ENCODE data around the gene CAPSL.
A peak's percentile ranks its signal among the peaks of the same experiment; 100 is the strongest.

DNA sequence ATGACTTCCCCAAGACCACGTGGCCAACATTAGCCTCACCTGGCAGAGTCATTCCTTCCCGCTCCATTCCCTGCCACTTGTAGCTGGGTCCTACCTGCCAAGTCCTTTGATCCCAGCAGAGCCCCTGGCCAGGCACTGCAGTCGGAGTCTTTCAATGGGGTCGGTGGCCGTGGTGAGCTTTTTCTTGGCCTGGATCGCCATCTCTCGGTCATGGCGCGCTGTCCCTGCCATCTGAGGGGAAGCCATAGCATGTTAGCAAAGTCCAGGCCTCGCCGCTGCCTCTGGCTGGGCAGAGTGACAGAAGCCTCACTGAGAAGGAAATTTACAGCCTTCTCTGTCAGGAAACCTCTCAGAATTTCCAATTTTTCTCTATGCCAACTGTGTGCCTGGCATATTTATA, 17.5 kb downstream of the CAPSL start:
- TF ChIP-seq, protein P1, sequence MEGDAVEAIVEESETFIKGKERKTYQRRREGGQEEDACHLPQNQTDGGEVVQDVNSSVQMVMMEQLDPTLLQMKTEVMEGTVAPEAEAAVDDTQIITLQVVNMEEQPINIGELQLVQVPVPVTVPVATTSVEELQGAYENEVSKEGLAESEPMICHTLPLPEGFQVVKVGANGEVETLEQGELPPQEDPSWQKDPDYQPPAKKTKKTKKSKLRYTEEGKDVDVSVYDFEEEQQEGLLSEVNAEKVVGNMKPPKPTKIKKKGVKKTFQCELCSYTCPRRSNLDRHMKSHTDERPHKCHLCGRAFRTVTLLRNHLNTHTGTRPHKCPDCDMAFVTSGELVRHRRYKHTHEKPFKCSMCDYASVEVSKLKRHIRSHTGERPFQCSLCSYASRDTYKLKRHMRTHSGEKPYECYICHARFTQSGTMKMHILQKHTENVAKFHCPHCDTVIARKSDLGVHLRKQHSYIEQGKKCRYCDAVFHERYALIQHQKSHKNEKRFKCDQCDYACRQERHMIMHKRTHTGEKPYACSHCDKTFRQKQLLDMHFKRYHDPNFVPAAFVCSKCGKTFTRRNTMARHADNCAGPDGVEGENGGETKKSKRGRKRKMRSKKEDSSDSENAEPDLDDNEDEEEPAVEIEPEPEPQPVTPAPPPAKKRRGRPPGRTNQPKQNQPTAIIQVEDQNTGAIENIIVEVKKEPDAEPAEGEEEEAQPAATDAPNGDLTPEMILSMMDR (IDR thresholded peaks at IDR 0.05; ENCODE audit: extremely low read depth in 1 of 2, insufficient read depth in 1 of 2, low read depth in 1 of 2, low read length in 2 of 2) = peak; percentile 8 to 25
- no peak for TF ChIP-seq POLR2A (IDR thresholded peaks at IDR 0.05; ENCODE audit: low read depth, low read length)
- TF ChIP-seq MYC (IDR thresholded peaks at IDR 0.05; ENCODE audit: low read depth, low read length) = no peak
- TF ChIP-seq, protein P2, sequence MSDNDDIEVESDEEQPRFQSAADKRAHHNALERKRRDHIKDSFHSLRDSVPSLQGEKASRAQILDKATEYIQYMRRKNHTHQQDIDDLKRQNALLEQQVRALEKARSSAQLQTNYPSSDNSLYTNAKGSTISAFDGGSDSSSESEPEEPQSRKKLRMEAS (IDR thresholded peaks at IDR 0.05; ENCODE audit: insufficient read depth, insufficient read length) = no peak

Measured in endothelial cell of umbilical vein (primary cell).